Jurkat, Clone E6-1 (cell line): ENCODE results near the gene STAM2.

Experiments used
- DNase-seq: peaks from one replicate; pipeline ENCODE4 v3.0.0-alpha.2; 2011; ENCODE audit warnings: low read depth, low spot score
- H3K4me3 ChIP-seq: 2 replicates; pipeline ENCODE4 v1.5.1; 2011; ENCODE audit warnings: mild to moderate bottlenecking, low read length, control low read depth, moderate library complexity

Gene STAM2

GRCh38 chr2:152084076-152084475 lies 91.5 kb downstream of the STAM2 start:
- H3K4me3 ChIP-seq = no peak overlapping the region
- DNase-seq = no peak

GRCh38 chr2:152083202-152083875 lies 92.2 kb downstream of the STAM2 start:
- H3K4me3 ChIP-seq = no peak overlapping the region
- no peak for DNase-seq

GRCh38 chr2:152078662-152079061 lies 96.9 kb downstream of the STAM2 start:
- no peak overlapping the region for H3K4me3 ChIP-seq
- DNase-seq = no peak

GRCh38 chr2:152078023-152078422 lies 97.5 kb downstream of the STAM2 start:
- no peak overlapping the region for H3K4me3 ChIP-seq
- no peak for DNase-seq

- no peak for DNase-seq
- no peak overlapping the region for H3K4me3 ChIP-seq
Measured at GRCh38 chr2:152075461-152076050, 100.0 kb downstream of the STAM2 start.

- no peak overlapping the region for H3K4me3 ChIP-seq
- DNase-seq = no peak
Measured at GRCh38 chr2:152072011-152072410, 103.6 kb downstream of the STAM2 start.

GRCh38 chr2:152071518-152071917 lies 104.0 kb downstream of the STAM2 start:
- H3K4me3 ChIP-seq = no peak overlapping the region
- no peak for DNase-seq

- H3K4me3 ChIP-seq = no peak overlapping the region
- no peak for DNase-seq
Measured at GRCh38 chr2:152071092-152071491, 104.5 kb downstream of the STAM2 start.

GRCh38 chr2:152068226-152068625 lies 107.3 kb downstream of the STAM2 start:
- no peak for DNase-seq
- no peak overlapping the region for H3K4me3 ChIP-seq

- no peak overlapping the region for H3K4me3 ChIP-seq
- no peak for DNase-seq
Measured at GRCh38 chr2:152067823-152068222, 107.7 kb downstream of the STAM2 start.
